Measurements from ENCODE around the gene ACTR3C. TPM values are rescaled to one million over a fixed set of nuclear protein-coding genes. Genes with fewer than 3 reads are reported as not detected.

Gene ACTR3C
- polyA plus RNA-seq, 3 donors: 0.55 to 1.9 (median 1.7) TPM

GRCh38 chr7:150335108-150335773 lies 11.9 kb upstream of the ACTR3C start:
- TF ChIP-seq CTCF (IDR thresholded peaks at IDR 0.05): no peak
- H3K79me2 ChIP-seq (ENCODE audit: insufficient read depth, low read length): no peaks in the 10 kb centered on the region
- peaks cover 0 to 2% (median 0%) of the 10 kb centered on the region in 7 donors for H3K9me3 Mint-ChIP-seq
- peaks cover 5 to 11% of the 10 kb centered on the region in 2 donors for H3K36me3 ChIP-seq (replicated peaks in 1 of 2; ENCODE audit: control insufficient read depth in 1 of 2, insufficient read depth in 2 of 2, low read length in 2 of 2)
- no peak overlapping the region for H3K4me3 ChIP-seq (replicated peaks in 1 of 3; ENCODE audit: low read depth in 2 of 3, low read length in 3 of 3)
- no peaks in the 10 kb centered on the region for H3K9me3 ChIP-seq (replicated peaks in 1 of 2; ENCODE audit: control insufficient read depth in 1 of 2, insufficient read depth in 1 of 2, low read length in 2 of 2)
- H3K27ac ChIP-seq (ENCODE audit: low read depth in 1 of 2, low read length in 2 of 2): no peak overlapping the region
- H3K4me1 ChIP-seq (ENCODE audit: control insufficient read depth in 1 of 2, insufficient read depth in 2 of 2, low read length in 2 of 2): peaks cover 0 to 1% of the 10 kb centered on the region in 2 donors
- no peak overlapping the region for H3K4me3 Mint-ChIP-seq
- intact Hi-C loops (cut with micrococcal nuclease): no loop called here
- 88% methylated on average over 7 of the region's 7 CpGs for WGBS (ENCODE audit: insufficient coverage)
- no peak overlapping the region for H3K9ac ChIP-seq (ENCODE audit: insufficient read depth, low read length, poor library complexity, severe bottlenecking)
- no peak for DNase-seq
- H3K27ac Mint-ChIP-seq: no peak overlapping the region
- no peak overlapping the region for H3K4me2 ChIP-seq (replicated peaks; ENCODE audit: extremely low read depth, low read length, poor library complexity, severe bottlenecking)
- H3K36me3 Mint-ChIP-seq: peaks cover 16 to 22% of the 10 kb centered on the region in 2 donors
- H4K20me1 ChIP-seq (ENCODE audit: insufficient read depth, low read length): no peaks in the 10 kb centered on the region
- H3K27me3 ChIP-seq (ENCODE audit: control insufficient read depth in 2 of 2, insufficient read depth in 2 of 2, low read length in 2 of 2): peaks cover 4 to 11% of the 10 kb centered on the region in 2 donors
- H3K27me3 Mint-ChIP-seq (ENCODE audit: low read depth in 3 of 3): peaks cover 9 to 12% (median 11%) of the 10 kb centered on the region in 3 donors
- peaks cover 4% of the 10 kb centered on the region for H3K4me1 Mint-ChIP-seq
- no peak overlapping the region for H2AFZ ChIP-seq (ENCODE audit: insufficient read depth, low read depth, low read length, poor library complexity, severe bottlenecking)

- Histone ChIP-seq H3K4me3 (replicated peaks in 1 of 3; ENCODE audit: low read depth in 2 of 3, low read length in 3 of 3) (no peak overlapping the region), H3K27me3 (ENCODE audit: control insufficient read depth in 2 of 2, insufficient read depth in 2 of 2, low read length in 2 of 2) (no peaks in the 10 kb centered on the region), H3K9ac (ENCODE audit: insufficient read depth, low read length, poor library complexity, severe bottlenecking) (no peak overlapping the region), H4K20me1 (ENCODE audit: insufficient read depth, low read length) (no peaks in the 10 kb centered on the region), H3K27ac (ENCODE audit: low read depth in 1 of 2, low read length in 2 of 2) (no peak overlapping the region), H3K4me2 (replicated peaks; ENCODE audit: extremely low read depth, low read length, poor library complexity, severe bottlenecking) (no peak overlapping the region), H3K9me3 (replicated peaks in 1 of 2; ENCODE audit: control insufficient read depth in 1 of 2, insufficient read depth in 1 of 2, low read length in 2 of 2) (no peaks in the 10 kb centered on the region), H2AFZ (ENCODE audit: insufficient read depth, low read depth, low read length, poor library complexity, severe bottlenecking) (no peak overlapping the region), H3K36me3 (replicated peaks in 1 of 2; ENCODE audit: control insufficient read depth in 1 of 2, insufficient read depth in 2 of 2, low read length in 2 of 2) (peaks cover 11 to 22% of the 10 kb centered on the region in 2 donors), H3K4me1 (ENCODE audit: control insufficient read depth in 1 of 2, insufficient read depth in 2 of 2, low read length in 2 of 2) (no peaks in the 10 kb centered on the region), H3K79me2 (ENCODE audit: insufficient read depth, low read length) (no peaks in the 10 kb centered on the region)
- peaks cover 19 to 24% of the 10 kb centered on the region in 2 donors for H3K36me3 Mint-ChIP-seq
- H3K27ac Mint-ChIP-seq: no peak overlapping the region
- no peak overlapping the region for H3K4me3 Mint-ChIP-seq
- no peaks in the 10 kb centered on the region for H3K9me3 Mint-ChIP-seq
- TF ChIP-seq CTCF (IDR thresholded peaks at IDR 0.05): no peak
- no peaks in the 10 kb centered on the region for H3K4me1 Mint-ChIP-seq
- intact Hi-C loops (cut with micrococcal nuclease): no loop called here
- H3K27me3 Mint-ChIP-seq (ENCODE audit: low read depth in 3 of 3): peaks cover under 1 to 2% (median 1%) of the 10 kb centered on the region in 3 donors
- no peak for DNase-seq
- 100% methylated on average over 3 of the region's 8 CpGs for WGBS (ENCODE audit: insufficient coverage)
Measured at GRCh38 chr7:150334108-150334507, 10.8 kb upstream of the ACTR3C start.

All from CD14-positive monocyte (primary cell).